ENCODE data around the gene CAMK4. TPM values are rescaled to one million over a fixed set of nuclear protein-coding genes. Genes with fewer than 3 reads are reported as not detected.

Gene CAMK4
- polyA plus RNA-seq, 4 donors: 3.9 to 6.8 (median 6.0) TPM

DNA sequence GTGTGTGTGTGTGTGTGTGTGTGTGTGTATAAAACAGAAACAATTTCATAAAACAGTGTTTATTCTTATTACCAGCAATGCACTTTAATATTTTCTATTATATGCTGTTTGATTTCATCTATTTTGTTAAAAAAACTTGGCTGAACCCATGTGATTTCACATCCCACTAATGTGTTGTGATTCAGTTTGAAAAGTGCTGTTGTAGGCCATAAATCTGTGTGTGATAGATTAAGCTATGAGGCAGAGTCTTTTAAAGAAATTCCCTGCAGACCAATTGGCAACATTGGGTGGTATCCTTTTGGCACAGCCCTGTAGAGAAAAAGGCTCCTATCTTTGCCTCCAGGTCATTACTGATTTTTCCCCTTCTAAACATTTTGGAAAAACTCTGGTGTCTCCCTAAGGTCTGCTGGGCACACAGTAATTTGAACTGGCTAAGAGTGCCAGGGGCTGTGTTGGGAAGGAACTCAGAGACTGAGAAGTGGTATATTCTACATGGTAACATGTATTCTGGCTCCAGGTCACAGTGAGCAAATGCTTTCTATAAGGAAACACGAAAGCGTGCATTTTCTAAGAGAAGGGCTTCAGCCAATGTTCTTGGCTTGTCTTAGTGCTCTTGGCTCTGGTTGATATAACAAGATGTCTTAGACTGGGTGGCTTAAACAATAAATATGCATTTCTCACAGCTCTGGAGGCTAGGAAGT lies 4.5 kb downstream of the CAMK4 start:
- DNase-seq (ENCODE audit: low read depth in 4 of 4, low spot score in 3 of 4): no peak

GRCh38 chr5:111229221-111229835 lies 5.1 kb downstream of the CAMK4 start:
- no peak for DNase-seq (ENCODE audit: low read depth in 4 of 4, low spot score in 3 of 4)

- DNase-seq (ENCODE audit: low read depth in 4 of 4, low spot score in 3 of 4): no peak
Measured at GRCh38 chr5:111229871-111230810, 6.0 kb downstream of the CAMK4 start.

DNA sequence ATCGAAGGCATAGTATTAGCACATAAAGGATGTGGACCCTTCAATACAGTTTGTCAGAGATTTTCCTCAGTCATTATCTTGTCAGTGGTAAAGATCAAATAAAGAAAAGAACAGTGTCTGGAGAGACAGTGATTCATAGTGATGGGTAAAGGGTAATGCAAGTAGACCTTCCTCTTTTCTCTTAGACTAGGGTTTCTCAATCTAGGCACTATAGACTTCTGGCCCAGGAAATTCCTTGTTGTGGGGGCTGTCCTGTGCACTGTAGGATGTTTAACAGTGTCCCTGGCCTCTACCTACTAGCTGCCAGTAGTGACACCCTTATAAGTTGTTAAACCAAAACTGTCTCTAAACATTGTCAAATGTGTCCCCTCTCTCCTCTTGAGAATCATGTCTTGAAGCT lies 6.9 kb downstream of the CAMK4 start:
- DNase-seq (ENCODE audit: low read depth in 4 of 4, low spot score in 3 of 4): no peak

DNA sequence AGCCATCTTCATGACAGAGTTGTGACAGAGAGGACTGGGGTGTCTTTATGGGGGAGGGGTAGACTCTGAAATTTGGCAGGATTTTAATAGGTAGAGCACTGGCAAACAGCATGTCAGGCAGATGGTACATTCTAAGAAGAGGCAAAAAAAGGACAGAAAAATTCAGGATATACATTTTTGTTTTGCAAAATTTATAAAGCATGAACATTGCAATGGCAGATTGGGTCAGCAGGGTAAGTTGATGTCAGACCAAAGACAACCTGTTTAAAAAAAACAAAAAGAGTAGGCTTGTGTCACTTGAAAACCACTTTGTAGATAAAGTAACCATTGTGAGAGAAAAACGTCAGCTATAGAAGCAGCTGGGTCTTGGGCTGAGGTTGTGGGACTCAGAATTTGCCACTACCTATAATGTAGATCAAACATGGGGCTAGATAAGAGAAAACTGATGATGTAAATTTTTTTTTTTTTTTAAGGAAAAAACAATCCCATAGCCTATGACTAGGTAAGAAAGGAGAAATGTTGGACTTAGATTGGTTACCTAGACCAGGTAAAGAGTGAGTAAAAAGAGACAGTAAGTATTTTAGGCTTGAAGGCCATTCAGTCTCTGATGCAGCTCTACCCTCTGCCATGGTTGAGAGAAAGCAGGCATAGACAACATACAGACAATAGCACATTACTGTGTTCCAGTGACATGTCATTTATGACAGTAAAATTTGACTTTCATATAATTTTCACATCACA lies 8.3 kb downstream of the CAMK4 start:
- DNase-seq (ENCODE audit: low read depth in 4 of 4, low spot score in 3 of 4): no peak

DNA sequence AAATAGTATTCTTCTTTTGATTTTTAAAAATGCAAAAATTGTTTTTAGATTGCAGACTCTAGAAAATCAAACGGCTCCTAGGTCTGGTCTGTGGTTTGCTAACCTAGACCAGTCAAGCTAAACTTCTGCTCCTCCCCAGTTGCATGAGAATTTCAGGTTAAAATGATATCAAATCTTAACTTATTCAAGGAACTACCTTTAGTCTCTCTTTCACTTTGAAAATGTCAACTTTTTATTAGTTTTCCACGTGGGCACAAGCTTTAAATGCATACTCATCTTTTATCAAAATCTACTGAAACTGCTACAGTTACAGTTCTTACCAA lies 8.8 kb downstream of the CAMK4 start:
- DNase-seq (ENCODE audit: low read depth in 4 of 4, low spot score in 3 of 4): no peak

GRCh38 chr5:111234125-111234524 lies 9.9 kb downstream of the CAMK4 start:
- DNase-seq (ENCODE audit: low read depth in 4 of 4, low spot score in 3 of 4): no peak

DNA sequence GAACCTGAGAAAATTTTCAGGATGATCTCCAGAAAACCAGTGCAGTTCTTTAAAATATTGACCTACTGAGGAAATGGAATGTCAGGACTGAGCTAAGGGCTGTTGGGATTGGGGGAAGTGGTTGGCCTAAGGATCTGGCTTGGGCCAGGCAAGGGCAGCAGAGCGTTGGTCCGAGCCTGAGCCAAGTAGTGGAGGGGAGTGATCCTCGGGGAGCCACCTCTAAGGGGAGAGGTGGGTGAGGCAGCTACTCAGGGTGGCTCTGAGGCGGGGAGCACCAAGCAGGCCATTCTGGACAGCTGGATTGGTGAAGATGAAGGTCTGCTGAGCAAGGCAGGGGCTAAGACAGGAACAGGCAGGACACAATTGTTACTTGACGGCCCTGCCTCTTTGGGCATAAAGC lies 11.5 kb downstream of the CAMK4 start:
- no peak for DNase-seq (ENCODE audit: low read depth in 4 of 4, low spot score in 3 of 4)

- no peak for DNase-seq (ENCODE audit: low read depth in 4 of 4, low spot score in 3 of 4)
Measured at GRCh38 chr5:111236348-111236747, 12.2 kb downstream of the CAMK4 start.

- no peak for DNase-seq (ENCODE audit: low read depth in 4 of 4, low spot score in 3 of 4)
Measured at GRCh38 chr5:111236995-111237394, 12.8 kb downstream of the CAMK4 start.

GRCh38 chr5:111237470-111237869 lies 13.3 kb downstream of the CAMK4 start:
- no peak for DNase-seq (ENCODE audit: low read depth in 4 of 4, low spot score in 3 of 4)

GRCh38 chr5:111238431-111239225 lies 14.4 kb downstream of the CAMK4 start:
- no peak for DNase-seq (ENCODE audit: low read depth in 4 of 4, low spot score in 3 of 4)

- DNase-seq (ENCODE audit: low read depth in 4 of 4, low spot score in 3 of 4): no peak
Measured at GRCh38 chr5:111241696-111242095, 17.5 kb downstream of the CAMK4 start.

- no peak for DNase-seq (ENCODE audit: low read depth in 4 of 4, low spot score in 3 of 4)
Measured at GRCh38 chr5:111242606-111243005, 18.4 kb downstream of the CAMK4 start.

- no peak for DNase-seq (ENCODE audit: low read depth in 4 of 4, low spot score in 3 of 4)
Measured at GRCh38 chr5:111243318-111243717, 19.1 kb downstream of the CAMK4 start.

DNA sequence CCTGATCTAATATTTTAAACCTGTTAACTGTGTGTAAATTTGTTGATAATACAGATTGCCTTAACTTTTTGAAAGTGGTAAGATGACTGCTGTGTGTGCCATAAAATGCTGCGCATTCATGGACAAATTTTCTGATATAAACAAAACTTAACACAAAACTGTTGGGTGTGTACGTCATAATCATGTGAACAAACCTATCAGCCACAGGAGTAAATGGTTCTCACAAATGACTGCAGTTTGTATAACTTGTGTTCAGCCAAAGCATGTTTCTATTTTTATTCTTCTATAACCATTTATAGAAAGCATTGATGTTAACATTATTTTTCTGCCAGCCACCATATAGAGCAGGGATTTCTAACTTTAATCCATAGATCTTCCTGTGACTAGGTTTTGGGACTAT lies 21.5 kb downstream of the CAMK4 start:
- DNase-seq (ENCODE audit: low read depth in 4 of 4, low spot score in 3 of 4): no peak

- no peak for DNase-seq (ENCODE audit: low read depth in 4 of 4, low spot score in 3 of 4)
Measured at GRCh38 chr5:111246459-111246858, 22.3 kb downstream of the CAMK4 start.

DNA sequence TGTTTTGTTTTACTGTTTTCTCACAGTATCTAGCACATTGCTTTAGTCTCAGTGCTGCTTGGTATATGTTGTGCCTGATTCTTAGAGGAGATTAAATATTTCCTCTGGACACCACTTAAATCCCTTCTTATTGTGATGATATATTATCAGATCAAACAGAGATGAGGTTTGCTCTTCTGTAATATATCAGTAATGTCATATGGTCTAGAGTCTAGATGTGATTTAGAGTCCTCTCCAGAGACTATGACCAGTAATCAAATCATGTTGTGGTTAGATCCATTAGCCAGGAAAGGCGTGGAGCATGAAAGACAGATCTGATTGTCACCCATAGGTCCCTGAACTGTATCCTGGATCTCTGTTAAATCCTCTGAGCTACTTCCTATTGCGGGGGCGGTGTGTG lies 24.4 kb downstream of the CAMK4 start:
- no peak for DNase-seq (ENCODE audit: low read depth in 4 of 4, low spot score in 3 of 4)

GRCh38 chr5:111251921-111252320 lies 27.7 kb downstream of the CAMK4 start:
- DNase-seq (ENCODE audit: low read depth in 4 of 4, low spot score in 3 of 4): no peak
